ENCODE results near the gene NCOA3. TPM values are rescaled to one million over a fixed set of nuclear protein-coding genes. Genes with fewer than 3 reads are reported as not detected.
"Not testable (repeated sequence)": the region's sequence is repeated elsewhere in the genome, so short reads cannot be mapped to it uniquely, and the experiment has no call there.

The NCOA3 gene
- total RNA-seq, 4 donors from 2014 or later, result 26.7 to 40.2 (median 34.5) TPM

GRCh38 chr20:47498606-47499005, 3.1 kb upstream of the NCOA3 start:
- H3K4me3 ChIP-seq, result no peak overlapping the region
- H3K36me3 ChIP-seq, result no peaks in the 10 kb centered on the region
- H3K4me1 ChIP-seq, result peaks cover 5 to 43% (median 14%) of the 10 kb centered on the region in 3 donors
- H3K27ac ChIP-seq, result peak overlapping the region in 1 of 4 donors; percentile 37
- TF ChIP-seq POLR2A (IDR thresholded peaks at IDR 0.05) (no peak), CTCF (IDR thresholded peaks at IDR 0.05) (no peak)
- DNase-seq, result no peak
- no peaks in the 10 kb centered on the region for H3K27me3 ChIP-seq
- intact Hi-C loops (cut with DNase I), result no loop called here
- WGBS, 2 donors, result 78 to 92% methylated on average over 6 of the region's 6 CpGs
- H3K9me3 ChIP-seq, result no peaks in the 10 kb centered on the region

DNA sequence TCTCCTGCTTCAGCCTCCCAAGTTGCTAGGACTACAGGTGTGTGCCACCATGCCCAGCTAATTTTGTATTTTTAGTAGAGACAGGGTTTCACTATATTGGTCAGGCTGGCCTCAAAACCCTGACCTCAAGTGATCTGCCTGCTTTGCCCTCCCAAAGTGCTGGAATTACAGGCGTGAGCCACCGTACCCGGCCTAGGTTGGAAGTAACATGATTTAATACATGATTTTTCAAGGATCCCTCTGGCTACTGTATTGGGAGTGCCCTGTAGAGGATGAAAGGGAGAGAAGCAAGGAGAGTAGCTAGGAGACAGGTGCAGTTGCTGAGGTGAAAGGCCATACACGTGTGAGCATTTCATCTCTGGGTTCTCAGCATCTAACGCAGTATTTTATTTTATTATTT, 2.6 kb upstream of the NCOA3 start:
- Histone ChIP-seq H3K27ac (no peak overlapping the region), H3K9me3 (no peaks in the 10 kb centered on the region), H3K4me3 (no peak overlapping the region), H3K27me3 (no peaks in the 10 kb centered on the region), H3K4me1 (peaks cover 5 to 43% (median 14%) of the 10 kb centered on the region in 3 donors), H3K36me3 (no peaks in the 10 kb centered on the region)
- WGBS, 2 donors, result 94 to 97% methylated on average over 5 of the region's 5 CpGs
- no peak for DNase-seq
- intact Hi-C loops (cut with DNase I), result no loop called here
- TF ChIP-seq CTCF (IDR thresholded peaks at IDR 0.05) (no peak), POLR2A (IDR thresholded peaks at IDR 0.05) (no peak)

GRCh38 chr20:47500082-47500481, 1.6 kb upstream of the NCOA3 start:
- not testable (repeated sequence) for H3K4me3 ChIP-seq, DNase-seq, H3K36me3 ChIP-seq, H3K9me3 ChIP-seq, H3K27me3 ChIP-seq
- intact Hi-C loops (cut with DNase I), result loop anchor here (10.0 kb wide), 1 partner anchor 125 kb away; no protein-coding TSS in a partner anchor
- Histone ChIP-seq H3K4me1 (peaks cover 7 to 42% (median 14%) of the 10 kb centered on the region in 3 donors), H3K27ac (peak overlapping the region in 2 of 4 donors; percentile 93 to 99)
- 87 to 90% methylated on average over 7 to 9 of the region's 9 CpGs for WGBS, 2 donors

DNA sequence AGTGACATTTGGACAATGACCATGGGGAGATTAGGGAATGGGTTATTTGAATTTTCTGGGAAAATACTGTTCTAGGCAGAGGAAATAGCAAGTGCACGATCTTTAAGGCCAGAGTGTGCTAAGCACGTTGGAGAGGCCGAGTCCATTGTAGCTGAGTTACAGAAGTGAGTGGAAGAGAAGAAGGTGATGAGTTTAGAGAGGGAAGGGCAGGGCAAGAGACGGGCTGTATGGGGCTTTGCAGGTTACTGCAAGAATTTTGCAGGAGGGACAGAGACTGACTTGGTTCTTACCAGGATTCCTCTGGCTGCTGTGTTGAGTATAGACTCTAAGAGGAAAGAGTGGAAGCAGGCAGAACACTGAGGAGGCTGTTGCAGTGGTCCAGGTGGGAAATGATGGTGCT, 1.1 kb upstream of the NCOA3 start:
- 46 to 53% methylated on average over 4 of the region's 4 CpGs for WGBS, 2 donors
- H3K4me3 ChIP-seq, result no peak overlapping the region
- H3K36me3 ChIP-seq, result no peaks in the 10 kb centered on the region
- TF ChIP-seq CTCF (IDR thresholded peaks at IDR 0.05), result no peak
- TF ChIP-seq POLR2A (IDR thresholded peaks at IDR 0.05), result no peak
- H3K4me1 ChIP-seq, result peaks cover 7 to 46% (median 14%) of the 10 kb centered on the region in 3 donors
- no peaks in the 10 kb centered on the region for H3K27me3 ChIP-seq
- peak overlapping the region; percentile 92 to 99 (median 96) for H3K27ac ChIP-seq
- intact Hi-C loops (cut with DNase I), result loop anchor here (10.0 kb wide), 1 partner anchor 124 kb away; no protein-coding TSS in a partner anchor
- DNase-seq, result no peak
- no peaks in the 10 kb centered on the region for H3K9me3 ChIP-seq

DNA sequence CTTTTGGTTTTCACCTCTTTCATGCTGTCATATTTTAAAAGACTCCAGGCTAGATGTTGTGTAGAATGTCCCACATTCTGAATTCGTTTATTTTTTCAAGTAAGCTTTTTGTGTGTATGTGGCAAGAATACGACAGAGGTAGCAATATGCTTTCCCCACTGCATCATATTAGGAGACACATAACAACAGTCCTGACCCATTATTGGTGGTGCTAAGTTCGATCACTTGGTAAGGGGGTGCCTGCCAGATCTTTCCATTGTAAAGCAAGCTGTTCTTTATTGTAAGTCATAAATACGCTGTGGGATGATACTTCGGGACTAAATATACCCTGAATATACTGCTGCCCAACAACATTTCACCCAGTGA, 588 bp upstream of the NCOA3 start:
- peak overlapping the region; percentile 92 to 99 (median 96) for H3K27ac ChIP-seq
- DNase-seq, result no peak
- H3K9me3 ChIP-seq, result no peaks in the 10 kb centered on the region
- no peaks in the 10 kb centered on the region for H3K36me3 ChIP-seq
- H3K4me3 ChIP-seq, result peak overlapping the region; percentile 75 to 99 (median 85)
- intact Hi-C loops (cut with DNase I), result loop anchor here (10.0 kb wide), 1 partner anchor 124 kb away; no protein-coding TSS in a partner anchor
- no peaks in the 10 kb centered on the region for H3K27me3 ChIP-seq
- 16 to 17% methylated on average over 5 of the region's 5 CpGs for WGBS, 2 donors
- H3K4me1 ChIP-seq, result peaks cover 7 to 52% (median 14%) of the 10 kb centered on the region in 3 donors
- no peak for TF ChIP-seq POLR2A (IDR thresholded peaks at IDR 0.05)
- no peak for TF ChIP-seq CTCF (IDR thresholded peaks at IDR 0.05)

All from esophagus squamous epithelium (tissue), 5 donors.